NCI-H2029 treated with DMSO at 0.1 percent for 48 hours (cell line): ENCODE results near the gene HPD.
"Not testable (repeated sequence)": the region's sequence is repeated elsewhere in the genome, so short reads cannot be mapped to it uniquely, and the experiment has no call there.

Experiments
- DNase-seq: peaks from one replicate; lab custom pipeline; 2025; lab: John Stamatoyannopoulos, UW

The HPD gene

DNA sequence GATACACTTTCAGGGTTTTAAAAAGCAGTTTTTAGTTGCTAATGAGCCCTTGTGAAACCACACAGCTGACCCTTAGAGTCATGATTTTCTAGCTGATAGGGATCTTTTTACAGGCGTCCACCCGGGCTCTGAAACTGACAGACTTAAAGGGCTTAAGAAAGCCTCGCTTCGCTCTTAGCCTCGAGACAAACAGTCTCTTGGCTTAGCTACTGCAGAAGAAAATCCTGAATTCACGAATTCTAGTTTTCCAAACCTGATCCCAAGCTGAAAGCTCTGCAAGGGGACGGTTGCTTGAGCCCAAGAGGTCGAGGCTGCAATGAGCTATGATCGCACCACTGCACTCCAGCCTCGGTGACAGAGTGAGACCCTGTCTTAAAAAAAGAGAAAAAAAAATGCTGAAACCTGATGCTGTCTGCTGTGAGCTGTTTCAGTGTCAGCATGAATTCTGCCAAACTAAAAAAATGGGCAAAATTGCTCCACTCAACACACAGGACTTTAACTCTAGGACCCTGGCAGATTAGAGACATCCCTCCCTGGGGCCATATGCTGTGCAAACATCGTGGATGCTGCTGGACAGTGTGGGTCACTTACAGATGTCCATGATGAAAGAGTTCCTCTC, 3.1 kb upstream of the HPD start:
- no peak for DNase-seq

DNA sequence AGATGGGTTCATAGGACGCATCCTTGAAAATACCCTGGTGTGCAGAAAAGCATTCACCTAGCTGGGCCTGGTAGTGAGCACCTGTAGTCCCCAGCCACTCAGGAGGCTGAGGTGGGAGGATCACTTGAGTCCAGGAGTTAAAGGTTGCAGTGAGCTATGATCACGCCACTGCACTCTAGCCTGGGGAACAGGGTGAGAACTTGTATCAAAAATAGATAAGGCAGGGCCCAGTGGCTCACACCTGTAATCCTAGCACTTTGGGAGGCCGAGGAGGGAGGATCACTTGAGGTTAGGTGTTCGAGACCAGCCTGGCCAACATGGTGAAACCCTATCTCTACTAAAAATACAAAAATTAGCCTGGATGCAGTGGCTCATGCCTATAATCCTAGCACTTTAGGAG, 2.0 kb upstream of the HPD start:
- not testable (repeated sequence) for DNase-seq

DNA sequence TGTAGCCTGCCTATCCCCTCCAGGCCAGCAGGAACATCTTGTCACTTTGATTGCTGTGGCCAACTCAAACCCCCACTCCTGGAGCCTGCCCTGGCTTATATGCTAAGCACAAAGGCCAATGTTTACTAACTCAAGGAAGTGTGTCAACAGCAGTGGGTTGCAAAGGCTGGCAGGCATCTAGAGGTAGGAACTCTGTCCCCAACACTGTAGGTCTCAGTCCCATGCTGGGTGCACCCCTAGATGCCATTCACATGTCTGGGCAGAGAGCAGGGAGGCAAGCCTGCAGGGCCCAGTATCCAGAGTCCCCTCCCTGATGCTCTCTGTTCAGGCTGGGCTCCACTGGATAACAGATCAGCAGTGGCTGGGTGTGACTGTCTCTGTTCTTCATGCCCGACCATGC, 1.6 kb upstream of the HPD start:
- no peak for DNase-seq

DNA sequence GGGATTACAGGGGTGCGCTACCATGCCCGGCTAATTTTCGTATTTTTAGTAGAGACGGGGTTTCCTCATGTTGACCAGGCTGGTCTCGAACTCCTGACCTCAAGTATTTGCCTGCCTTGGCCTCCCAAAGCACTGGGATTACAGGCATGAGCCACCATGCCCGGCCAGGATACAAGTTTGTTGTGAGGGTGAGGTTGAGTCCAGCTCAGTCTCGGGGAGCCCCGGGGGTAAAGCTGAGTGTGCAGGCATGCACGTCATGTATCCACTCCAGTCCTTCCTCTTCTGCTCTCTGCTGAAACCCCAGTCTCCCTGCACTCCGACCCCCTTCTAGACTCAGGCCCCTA, 369 bp downstream of the HPD start:
- no peak for DNase-seq

DNA sequence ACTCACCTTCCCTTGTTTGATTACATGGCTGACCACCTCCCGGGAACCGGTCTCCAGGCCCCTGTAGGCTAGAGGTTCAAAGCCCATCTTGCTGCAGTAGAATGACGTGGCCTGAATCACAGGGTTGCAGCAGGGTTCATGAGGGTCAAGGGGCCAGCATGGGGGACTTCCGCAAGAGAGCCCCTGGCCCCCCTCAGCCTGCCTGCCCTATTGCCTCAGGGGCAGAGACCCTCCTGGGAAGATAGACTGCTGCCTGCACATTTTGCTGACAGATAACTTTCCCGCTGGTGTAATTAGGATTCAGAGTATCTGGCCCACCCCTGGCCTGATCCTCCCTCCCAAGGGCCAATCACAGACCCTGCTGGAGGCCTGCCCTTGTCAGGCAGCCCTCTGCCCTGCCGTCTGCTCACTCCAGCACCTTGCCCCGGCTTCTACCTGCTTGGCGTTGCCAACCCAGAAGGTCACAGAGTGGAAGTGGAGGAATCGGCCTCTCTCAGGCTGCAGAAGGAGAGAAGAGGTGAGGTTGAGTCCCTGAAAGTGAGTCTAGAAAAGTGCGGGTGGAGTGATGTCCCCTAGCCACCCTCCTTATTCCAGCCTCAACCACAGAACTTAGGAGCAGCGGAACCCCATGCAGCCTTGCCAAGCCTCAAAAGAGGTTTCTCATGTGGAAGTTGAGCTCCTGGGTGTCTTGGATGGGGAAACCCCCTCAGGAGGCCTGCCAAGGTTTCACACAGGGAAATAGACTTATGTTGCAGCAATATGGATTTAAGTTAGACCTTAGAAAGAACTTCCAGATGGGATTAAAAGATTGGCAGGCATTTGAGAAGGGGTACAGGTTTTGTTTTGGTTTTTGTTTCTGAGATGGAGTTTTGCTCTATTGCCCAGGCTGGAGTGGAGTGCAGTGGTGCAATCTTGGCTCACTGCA, 1.1 kb downstream of the HPD start:
- DNase-seq, result no peak

DNA sequence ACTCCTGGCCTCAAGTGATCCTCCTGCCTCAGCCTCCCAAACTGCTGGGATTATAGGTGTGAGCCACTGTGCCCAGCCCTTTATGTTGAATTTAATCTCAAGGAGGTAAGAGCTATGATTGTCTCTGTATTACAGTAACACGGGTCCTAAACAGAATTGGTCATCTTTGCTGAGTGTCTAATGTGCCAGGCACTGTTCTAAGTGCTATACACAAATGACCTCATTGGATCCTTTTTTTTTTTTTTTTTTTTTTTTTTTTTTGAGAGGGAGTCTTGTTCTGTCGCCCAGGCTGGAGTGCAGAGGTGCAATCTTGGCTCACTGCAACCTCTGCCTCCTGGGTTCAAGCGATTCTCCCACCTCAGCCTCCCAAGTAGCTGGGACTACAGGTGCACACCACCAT, 6.3 kb downstream of the HPD start:
- DNase-seq, result not testable (repeated sequence)

DNA sequence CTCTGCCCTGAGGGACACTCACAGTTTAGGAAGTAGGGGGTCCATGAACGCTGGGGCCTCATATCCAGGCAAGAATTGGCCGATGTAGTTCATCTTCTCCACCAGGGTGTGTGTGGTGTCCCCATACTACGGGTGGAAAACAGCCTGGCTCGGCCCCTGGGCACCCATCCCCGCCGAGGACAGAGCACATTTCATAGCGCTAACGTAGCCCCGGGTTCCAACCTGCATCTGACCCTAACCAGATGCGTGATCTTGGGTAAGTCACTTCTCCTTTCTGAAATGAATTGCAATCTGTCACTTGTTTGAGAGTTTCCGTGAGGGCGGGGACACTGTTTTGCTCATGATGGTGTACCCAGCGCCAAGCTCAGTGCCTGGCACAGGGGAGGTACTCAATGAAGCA, 9.0 kb downstream of the HPD start:
- DNase-seq, result no peak

DNA sequence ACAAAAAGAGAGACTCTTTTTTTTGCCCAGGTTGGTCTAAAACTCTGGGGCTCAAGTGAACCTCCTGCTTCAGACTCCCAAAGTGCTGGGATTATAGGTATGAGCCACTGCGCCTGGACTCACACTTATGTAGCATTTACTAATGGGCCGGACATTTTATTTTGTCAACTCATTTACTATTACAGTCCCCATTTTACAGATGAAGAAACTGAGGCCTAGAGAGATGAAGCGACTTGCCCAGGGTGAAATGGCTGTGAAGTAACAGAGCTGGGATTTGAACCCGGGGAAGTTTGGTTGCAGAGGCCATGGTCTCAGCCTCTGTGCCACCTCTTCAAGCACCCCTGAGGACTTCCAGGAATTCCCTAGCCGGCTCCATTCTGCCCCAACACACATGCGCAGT, 9.4 kb downstream of the HPD start:
- no peak for DNase-seq

DNA sequence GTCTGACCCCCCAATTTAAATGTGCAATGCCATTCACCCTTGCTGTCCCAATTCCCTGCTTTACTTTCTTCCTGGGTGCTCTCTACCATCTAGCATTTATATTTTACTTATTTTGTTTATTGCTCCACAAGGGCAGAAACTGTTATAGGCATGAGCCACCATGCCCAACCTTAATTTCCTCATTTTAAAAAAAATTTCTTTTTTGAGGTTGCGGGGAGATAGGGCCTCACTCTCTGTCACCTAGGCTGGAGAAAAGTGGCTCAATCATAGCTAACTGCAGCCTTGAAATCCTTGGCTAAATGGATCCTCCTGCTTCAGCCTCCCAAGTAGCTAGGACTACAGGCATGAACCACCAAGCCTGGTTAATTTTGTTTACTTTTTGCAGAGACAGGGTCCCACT, 13.0 kb downstream of the HPD start:
- DNase-seq, result no peak

DNA sequence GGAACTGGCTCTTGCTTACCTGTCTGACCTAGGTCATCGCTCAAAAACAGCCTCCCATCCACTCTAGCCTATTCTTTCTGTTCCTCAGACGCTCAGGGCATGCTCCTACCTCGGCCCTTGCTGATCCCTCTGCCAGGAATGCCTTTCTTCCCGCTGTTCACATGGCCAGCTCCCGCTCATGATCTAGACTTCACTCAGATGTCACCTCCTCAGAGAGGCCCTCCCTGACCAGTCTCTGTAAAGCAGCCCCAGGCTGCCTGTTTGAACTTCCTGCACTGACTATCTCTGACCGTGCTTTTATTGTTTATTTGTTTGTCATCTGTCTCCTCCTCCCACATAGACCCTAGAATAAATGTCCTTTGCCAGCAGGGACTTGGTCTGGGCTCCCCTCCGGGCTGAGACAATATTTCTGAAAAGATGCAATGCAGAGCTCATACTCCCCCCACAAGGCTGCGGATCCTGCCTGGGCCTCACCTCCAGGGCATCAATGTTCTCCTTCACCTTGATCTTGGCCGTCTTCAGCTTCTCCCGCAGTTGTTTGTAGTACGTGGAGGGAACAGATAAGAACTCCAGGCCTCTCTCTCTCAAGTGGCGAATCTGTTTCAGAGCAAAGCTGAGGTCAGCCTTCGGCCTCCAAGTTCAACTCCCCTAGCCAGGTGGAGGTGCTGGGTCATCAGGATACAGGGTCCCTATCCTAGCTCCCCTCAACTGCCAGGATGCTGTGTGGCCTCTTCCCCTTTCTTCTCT, 15.2 kb downstream of the HPD start:
- no peak for DNase-seq

DNA sequence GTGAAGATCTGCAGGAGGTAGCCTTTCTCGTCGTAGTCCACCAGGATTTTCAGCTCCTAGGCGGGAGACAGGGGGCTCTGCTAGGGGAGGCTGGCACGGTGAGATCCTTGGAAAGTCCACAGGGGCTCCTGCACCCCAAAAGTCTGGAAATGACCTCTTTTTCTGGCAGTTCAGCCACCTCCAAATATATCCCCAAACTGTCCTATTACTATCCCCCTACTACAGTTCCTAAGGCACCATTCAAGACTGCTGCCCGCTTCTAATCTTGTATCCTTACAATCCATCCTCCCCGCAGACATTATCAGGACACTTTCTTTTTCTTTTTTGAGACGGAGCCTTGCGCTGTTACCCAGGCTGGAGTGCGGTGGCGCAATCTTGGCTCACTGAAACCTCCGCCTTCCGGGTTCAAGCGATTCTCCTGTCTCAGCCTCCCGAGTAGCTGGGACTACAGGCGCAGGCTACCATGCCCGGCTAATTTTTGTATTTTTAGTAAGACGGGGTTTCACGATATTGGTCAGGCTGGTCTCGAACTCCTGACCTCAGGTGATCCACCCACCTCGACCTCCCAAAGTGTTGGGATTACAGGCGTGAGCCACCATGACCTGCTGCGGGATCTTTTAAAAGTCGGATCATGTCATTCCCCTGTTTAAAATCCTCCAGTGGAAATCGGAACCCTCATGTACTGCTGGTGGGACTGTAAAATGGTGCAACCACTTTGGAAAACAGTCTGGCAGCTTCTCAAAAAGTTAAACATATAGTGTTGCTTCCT, 18.5 kb downstream of the HPD start:
- no peak for DNase-seq

DNA sequence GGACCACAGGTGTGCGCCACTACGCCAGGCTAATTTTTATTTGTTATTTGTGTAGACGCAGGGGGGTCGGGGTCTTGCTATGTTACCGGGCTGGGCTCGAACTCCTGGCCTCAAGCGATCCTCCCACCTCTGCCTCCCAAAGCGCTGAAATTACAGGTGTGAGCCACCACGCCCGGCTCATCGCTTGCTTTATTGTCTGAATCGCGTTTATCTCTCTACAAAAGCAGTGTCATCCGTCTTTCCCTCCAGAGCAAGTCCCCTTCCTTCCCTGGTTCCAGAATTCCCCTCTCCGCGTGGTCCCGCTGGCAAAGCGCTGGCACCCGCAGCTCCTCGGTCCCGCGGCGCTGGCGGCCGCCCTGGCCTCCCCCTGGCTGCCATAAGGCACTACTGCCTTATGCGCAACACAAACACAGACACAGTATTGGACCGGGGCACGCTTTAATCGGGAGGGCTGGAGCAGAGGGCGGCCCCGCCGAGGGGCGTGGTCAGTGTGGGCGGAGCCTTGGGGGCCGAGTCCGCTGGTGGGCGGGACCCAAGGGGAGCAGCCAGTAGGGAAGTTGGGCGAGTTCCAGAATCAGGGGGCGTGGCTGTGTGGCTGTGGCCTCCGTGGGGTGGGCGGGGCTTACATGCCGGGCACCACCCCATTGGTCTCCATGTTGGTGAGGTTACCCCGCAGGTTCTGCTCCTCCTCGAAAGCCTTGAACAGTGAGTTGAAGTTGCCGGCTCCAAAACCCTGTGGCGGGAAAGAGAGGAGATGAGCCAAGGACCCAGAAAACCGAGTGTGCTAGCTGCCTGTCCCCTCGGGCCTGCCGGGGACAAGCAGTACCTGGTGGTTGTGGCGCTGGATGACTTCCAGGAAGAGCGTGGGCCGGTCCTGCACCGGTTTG, 19.3 kb downstream of the HPD start:
- DNase-seq, result peak; percentile 86

DNA sequence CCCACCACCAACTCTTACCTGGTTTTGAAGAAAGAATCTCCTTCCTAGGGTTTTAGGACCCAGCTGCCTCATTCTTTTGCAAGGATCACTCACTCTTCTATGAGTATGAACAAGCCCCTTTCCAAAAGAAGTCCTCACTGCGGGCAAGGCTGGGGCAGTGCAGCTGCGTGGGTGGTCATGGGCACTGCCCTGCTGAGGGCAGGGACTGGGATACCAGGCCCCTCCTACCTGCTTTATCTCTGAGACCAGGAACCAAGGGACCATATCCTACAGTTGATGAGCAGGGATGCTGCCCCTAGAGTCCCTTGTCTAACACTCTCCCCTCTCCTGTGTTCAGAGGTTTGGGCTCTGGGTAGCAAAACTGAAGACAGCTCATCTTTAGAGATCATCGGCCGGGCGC, 20.5 kb downstream of the HPD start:
- DNase-seq, result no peak

DNA sequence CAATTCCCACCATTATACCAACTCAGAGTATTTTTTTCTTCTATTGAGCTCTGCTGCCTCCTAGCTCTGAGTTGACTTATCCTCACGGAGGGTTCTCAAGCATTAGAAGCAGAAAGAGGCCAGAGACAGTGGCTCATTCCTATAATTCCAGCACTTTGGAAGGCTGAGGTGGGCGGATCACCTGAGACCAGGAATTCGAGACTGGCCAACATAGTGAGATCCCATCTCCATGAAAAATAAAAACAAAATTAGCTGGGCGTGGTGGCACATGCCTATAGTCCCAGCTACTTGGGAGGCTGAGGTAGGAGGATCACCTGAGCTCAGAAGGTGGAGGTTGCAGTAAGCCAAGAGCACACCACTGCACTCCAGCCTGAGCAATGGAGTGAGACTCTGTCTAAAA, 21.0 kb downstream of the HPD start:
- no peak for DNase-seq

DNA sequence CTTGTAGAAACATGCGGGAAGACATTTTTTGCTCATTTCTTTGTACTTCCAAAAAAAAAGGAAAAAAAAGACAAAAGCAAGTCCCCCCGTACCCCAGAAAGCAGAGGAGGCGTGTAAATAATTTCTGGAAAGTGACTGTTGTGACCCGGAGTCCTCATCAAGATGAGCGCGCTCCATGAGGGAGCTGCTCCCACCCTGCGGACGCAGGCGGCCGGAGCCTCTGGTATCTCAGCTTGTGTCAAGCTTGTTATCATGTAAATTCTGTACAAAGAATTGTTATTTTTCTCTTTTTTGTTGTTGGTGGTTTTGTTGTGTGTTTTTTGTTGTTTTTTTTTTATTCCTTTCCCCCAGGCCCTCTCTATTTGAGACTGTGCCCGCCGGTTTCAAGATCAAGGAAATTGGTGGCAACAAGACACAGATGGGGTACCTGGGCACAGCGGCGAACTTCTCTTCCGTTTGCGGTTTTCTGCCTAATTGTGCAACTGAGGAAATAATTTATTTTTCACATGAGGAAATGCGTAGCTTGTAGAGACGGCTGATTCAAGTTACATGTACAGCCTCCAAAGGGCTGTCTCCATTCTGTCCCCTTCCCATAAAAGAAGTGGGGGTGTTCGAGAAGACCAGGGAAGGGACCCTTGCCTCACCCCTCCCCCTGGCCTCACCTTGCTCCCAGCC, 27.0 kb downstream of the HPD start:
- DNase-seq, result no peak

DNA sequence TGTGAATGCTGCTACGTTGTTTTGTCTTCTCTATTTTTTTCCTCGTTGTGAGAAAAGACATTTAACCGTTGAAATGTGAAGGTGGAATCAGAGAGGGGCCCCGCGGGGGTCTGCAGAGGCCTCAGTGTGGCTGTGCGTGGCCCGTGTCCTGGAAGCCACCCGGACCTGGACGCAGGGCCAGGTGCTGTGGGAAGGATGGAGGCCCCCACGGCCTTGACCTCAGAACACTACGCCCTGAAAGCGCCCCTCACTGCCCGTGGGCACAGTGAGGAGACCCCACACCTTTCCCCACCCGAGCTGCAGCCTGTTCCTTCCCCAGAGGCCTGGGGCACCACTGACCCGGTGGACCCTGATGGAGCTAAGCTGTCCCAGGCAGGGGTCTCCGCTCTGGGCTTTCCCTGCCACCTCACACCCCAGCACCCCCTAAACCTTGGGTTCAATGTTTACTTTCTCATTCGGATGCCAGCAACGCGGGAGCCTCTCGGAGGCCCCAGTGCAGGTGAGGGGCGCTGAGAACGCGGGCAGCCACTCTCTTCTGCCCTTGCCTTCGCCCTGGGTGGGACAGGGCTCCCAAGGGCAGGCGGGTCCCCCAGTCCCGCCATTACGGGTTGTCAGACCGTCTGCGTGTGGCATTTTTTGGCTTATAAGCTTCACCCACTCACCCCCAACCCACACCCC, 27.9 kb downstream of the HPD start:
- DNase-seq, result no peak

DNA sequence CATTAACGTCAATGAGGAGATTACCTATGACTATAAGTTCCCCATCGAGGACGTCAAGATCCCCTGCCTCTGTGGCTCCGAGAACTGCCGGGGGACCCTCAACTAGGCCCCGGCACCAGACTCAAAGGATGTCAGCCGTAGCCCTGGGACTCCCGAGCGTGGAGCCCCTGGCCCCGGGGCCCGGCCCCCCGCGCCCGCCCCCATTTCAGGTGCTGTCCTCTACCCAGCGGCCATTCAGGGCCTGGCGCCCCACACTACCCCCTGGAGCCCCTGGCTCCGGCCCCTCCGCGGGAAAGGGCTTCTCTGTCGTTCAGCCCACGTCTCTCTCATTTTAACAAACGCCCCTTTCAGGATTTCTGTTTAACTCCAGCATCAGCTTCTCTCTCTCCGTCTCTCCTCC, 28.5 kb downstream of the HPD start:
- DNase-seq, result no peak

DNA sequence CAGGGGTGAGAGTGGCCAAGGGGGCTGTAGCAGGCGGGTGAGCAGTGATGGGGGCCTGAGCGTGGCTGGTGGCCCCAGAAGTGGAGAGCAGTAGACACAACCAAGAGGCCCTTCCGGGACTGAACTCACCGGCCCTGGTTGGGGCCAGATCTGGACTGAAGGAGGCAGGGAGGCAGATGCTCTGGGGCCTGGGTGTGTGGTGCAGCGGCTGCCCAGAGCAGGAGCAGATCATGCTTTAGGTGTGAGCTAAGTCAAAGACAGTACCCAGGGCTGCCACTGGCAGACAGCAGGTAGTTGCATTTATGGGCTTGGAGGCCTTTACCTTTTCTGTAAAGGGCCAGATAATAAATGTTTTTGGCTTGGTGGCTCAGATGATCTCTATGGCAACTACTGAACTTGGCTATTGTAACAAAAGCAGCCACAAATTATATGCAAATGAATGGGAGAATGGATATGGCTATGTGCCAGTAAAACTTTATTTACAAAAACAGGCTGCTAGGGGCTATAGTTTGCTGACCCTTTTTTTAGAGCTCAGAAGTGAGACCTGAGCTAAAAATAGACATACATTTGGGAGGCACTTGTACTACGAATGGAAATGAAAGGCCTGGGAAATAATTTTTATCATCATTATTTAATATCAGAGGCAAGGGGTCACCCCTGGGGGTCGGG, 29.3 kb downstream of the HPD start:
- DNase-seq, result no peak

DNA sequence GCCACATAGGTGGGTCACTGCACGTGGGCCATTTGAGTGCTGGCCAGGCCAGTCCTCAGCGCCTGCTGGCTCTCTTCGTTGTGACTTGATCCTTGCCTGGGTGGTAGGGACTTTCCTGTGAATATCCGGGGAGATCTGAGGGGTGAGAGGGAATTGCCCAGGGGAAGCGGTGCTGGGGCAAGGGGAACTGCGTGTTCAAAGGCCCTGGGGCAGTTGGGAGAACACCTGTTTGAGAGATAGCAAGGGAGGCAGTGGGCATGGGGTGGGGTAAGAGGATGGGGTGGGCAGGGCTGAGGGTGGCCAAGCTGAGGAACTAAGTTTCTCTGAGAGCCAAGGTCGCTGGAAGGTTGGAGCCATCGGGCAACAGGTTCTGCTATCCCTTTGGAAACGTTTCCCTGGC, 29.8 kb downstream of the HPD start:
- DNase-seq, result no peak

DNA sequence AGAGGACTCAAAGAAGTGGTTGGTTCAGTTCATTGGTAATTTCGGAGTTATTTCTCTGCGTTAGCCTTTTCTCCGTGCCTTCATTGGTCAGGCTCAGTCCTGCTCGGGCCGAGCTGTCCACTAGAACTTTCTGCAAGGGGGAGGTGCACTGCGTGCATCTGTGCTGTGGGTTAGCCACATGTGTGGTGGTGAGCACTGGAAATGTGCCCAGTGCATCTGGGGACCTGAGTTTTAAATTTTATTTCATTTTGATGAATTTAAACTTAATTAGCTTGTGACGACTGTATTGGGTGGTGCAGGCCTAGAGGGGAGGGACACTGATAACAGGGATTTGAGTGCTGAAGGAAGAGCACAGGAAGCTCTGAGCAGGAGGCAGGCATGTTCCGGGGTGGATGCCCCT, 30.4 kb downstream of the HPD start:
- no peak for DNase-seq
